HG03095 (cell line): ENCODE results near the gene LGALS7.
"Not testable (repeated sequence)": the region's sequence is repeated elsewhere in the genome, so short reads cannot be mapped to it uniquely, and the experiment has no call there.

Experiments used
- ATAC-seq: cut with Tn5 transposase; IDR thresholded peaks from one replicate; pipeline ENCODE4 v1.9.1; 2021; ENCODE audit warnings: moderate library complexity; ENCODE audit not compliant: unreplicated experiment

LGALS7 gene

GRCh38 chr19:38800577-38801347 is 27.4 kb upstream of the LGALS7 start:
- ATAC-seq, result no peak

GRCh38 chr19:38799104-38799503 is 25.8 kb upstream of the LGALS7 start:
- no peak for ATAC-seq

GRCh38 chr19:38797781-38798180 is 24.5 kb upstream of the LGALS7 start:
- not testable (repeated sequence) for ATAC-seq

GRCh38 chr19:38796154-38796553 is 22.8 kb upstream of the LGALS7 start:
- no peak for ATAC-seq

GRCh38 chr19:38795549-38795948 is 22.2 kb upstream of the LGALS7 start:
- ATAC-seq, result no peak

GRCh38 chr19:38793671-38794070 is 20.4 kb upstream of the LGALS7 start:
- ATAC-seq, result no peak

- ATAC-seq, result no peak
These were observed 19.9 kb upstream of the LGALS7 start for GRCh38 chr19:38793177-38793576.

- no peak for ATAC-seq
These were observed 19.2 kb upstream of the LGALS7 start for GRCh38 chr19:38792250-38793111.

- not testable (repeated sequence) for ATAC-seq
These were observed 18.2 kb upstream of the LGALS7 start for GRCh38 chr19:38791451-38792064.

GRCh38 chr19:38790507-38791403 is 17.4 kb upstream of the LGALS7 start:
- ATAC-seq, result not testable (repeated sequence)

- ATAC-seq, result no peak
These were observed 15.3 kb upstream of the LGALS7 start, which contains the start of gene LGALS7B for GRCh38 chr19:38788478-38789243. LGALS7B (plus strand) TSS chr19:38789200; CDS start chr19:38789227, 27 bp downstream.

GRCh38 chr19:38786572-38787265 is 13.4 kb upstream of the LGALS7 start:
- ATAC-seq, result no peak

GRCh38 chr19:38786061-38786460 is 12.7 kb upstream of the LGALS7 start:
- ATAC-seq, result not testable (repeated sequence)

- ATAC-seq, result no peak
These were observed 11.9 kb upstream of the LGALS7 start for GRCh38 chr19:38785187-38785699.

GRCh38 chr19:38784224-38784623 is 10.9 kb upstream of the LGALS7 start:
- no peak for ATAC-seq

- not testable (repeated sequence) for ATAC-seq
These were observed 8.9 kb upstream of the LGALS7 start for GRCh38 chr19:38782212-38782611.

GRCh38 chr19:38781058-38781457 is 7.7 kb upstream of the LGALS7 start:
- ATAC-seq, result no peak

GRCh38 chr19:38780443-38780842 is 7.1 kb upstream of the LGALS7 start:
- ATAC-seq, result no peak

GRCh38 chr19:38778733-38779132 is 5.4 kb upstream of the LGALS7 start:
- ATAC-seq, result no peak
